Right lobe of liver (tissue), 4 donors: ENCODE measurements around the gene RAP1GDS1.

Experiments
- POLR2A ChIP-seq: fragments of 450-650 bp; IDR thresholded peaks from one replicate; pipeline ENCODE4 v1.6.1; 2017; ENCODE audit warnings: antibody characterized with exemption, mild to moderate bottlenecking
- TF ChIP-seq, protein P1 (sequence below), 4 donors: fragments of 200-600 bp in 3 of 4; fragments of 450-650 bp in 1 of 4; IDR thresholded peaks; one replicate each; pipeline versions ENCODE4 v1.5.1 to v1.8.0; 2016 to 2022; ENCODE audit warnings: antibody characterized with exemption in 4 of 4, mild to moderate bottlenecking in 2 of 4
- donor health status: DM: no; HTN: no; CAD: no.
- donor health status: DM: no; HTN: no; CAD: no.
- donor health status: DM: no; HTN: yes; CAD: no.

DNA sequence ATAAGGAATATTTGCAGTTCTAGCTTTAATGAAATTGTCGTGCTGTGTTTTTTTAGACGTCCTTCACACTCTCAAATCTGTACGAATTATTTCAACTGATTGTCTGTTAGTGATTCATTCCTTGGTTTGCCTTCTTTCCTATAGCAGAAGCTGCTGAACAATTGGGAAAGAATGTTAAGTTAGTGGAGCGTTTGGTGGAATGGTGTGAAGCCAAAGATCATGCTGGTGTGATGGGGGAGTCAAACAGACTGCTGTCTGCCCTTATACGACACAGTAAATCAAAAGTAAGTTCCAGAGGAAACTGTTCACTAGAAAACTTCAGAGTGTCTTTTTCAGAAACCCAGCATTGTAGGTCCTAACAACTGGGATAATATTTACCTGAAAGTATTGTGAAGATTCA is 159.9 kb downstream of the RAP1GDS1 start:
- TF ChIP-seq, protein P1, sequence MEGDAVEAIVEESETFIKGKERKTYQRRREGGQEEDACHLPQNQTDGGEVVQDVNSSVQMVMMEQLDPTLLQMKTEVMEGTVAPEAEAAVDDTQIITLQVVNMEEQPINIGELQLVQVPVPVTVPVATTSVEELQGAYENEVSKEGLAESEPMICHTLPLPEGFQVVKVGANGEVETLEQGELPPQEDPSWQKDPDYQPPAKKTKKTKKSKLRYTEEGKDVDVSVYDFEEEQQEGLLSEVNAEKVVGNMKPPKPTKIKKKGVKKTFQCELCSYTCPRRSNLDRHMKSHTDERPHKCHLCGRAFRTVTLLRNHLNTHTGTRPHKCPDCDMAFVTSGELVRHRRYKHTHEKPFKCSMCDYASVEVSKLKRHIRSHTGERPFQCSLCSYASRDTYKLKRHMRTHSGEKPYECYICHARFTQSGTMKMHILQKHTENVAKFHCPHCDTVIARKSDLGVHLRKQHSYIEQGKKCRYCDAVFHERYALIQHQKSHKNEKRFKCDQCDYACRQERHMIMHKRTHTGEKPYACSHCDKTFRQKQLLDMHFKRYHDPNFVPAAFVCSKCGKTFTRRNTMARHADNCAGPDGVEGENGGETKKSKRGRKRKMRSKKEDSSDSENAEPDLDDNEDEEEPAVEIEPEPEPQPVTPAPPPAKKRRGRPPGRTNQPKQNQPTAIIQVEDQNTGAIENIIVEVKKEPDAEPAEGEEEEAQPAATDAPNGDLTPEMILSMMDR (IDR thresholded peaks at IDR 0.05): no peak
- TF ChIP-seq POLR2A: no peak
